Measurements from ENCODE around the gene FOS.

DNA sequence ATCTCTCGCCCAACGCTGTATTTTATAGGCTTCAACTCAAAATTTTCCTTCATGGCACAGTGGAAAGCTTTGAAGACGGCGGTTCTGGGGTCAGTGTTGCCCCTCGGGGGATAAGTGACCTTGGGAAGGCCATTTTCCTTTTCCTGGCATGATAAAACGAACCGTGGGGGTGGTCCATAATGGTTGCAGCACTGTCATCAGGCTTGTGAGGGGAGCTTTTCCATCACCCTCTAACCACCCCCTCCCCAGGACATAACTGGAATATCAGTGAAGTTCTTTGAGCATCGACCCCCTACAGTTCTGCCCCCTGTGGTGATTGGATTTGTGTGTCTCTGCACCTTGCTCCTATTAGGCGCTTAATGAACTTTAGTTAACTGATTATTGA is 16.0 kb downstream of the FOS start:
- no peak for TF ChIP-seq EZH2 (IDR thresholded peaks at IDR 0.05; ENCODE audit: insufficient read depth, poor library complexity, severe bottlenecking)
- TF ChIP-seq EZH2phosphoT487 (IDR thresholded peaks at IDR 0.05; ENCODE audit: insufficient read depth, low read depth): no peak
